GM19043 (cell line): ENCODE measurements around the gene YY1AP1.
"Not testable (repeated sequence)": the region's sequence is repeated elsewhere in the genome, so short reads cannot be mapped to it uniquely, and the experiment has no call there.

Experiments used
- ATAC-seq: cut with Tn5 transposase; IDR thresholded peaks from one replicate; pipeline ENCODE4 v1.9.1; 2021; ENCODE audit warnings: low read depth; ENCODE audit not compliant: unreplicated experiment

Gene YY1AP1

DNA sequence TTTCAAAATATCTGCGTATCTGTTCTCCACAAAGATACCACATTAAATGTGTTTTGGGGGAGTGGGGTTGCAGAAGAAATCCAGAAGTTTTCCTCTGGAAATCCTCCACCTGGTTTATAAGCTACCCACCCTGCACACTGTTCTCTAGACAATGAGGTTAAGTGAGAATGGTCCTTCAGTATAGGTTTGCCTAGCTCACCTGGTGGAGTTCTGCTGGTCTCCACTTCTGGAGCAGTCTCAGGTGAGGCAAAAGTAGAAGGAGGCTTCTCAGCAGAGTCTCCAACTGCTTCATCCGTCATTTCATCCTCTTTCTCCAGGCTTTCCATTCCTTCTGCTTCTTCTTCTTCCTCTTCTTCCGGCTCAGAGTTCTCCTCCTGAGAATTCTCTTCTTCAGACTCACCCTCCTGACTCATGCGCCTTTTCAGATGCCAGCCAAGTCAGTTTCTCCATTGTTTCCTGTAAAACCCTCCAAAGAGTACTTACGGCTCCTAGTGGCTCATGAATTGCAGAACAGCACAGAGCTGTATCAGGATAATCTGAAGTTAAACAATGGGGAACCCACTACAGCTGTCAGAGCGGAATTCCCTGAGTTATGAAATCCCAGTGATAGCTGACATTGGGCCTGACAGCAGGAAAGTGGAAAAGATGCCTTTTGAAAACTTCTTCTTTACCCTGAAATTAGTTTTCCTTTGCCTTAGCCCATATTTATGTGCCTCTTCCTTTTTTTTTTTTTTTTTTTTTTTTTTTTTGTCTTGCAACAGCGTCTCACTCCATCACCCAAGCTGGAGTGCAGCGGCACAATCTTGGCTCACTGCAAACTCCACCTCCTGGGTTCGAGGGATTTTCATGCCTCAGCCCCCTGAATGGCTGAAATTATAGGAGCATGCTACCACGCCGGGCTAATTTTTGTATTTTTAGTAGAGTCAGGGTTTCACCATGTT, 40.1 kb downstream of the YY1AP1 start:
- ATAC-seq: no peak

DNA sequence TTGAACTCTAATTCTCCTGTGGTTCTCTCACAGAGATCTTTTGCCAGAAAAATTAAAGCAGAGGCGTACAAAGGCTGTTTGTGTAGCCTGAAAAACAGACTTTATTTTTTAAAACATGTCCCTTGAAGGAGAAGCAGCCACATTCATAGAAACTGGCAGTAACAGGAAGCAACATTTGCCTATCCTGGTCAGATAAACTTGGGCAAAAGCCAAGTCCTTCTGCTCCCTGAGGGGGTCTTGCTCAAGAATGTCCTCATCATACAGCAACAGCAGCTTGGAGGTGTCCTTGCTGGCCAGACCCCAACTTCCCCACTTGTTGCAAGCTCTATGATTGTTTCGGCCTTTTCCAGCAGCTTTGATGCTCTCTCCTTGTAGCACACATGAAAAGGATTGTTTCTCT, 42.3 kb downstream of the YY1AP1 start:
- no peak for ATAC-seq

DNA sequence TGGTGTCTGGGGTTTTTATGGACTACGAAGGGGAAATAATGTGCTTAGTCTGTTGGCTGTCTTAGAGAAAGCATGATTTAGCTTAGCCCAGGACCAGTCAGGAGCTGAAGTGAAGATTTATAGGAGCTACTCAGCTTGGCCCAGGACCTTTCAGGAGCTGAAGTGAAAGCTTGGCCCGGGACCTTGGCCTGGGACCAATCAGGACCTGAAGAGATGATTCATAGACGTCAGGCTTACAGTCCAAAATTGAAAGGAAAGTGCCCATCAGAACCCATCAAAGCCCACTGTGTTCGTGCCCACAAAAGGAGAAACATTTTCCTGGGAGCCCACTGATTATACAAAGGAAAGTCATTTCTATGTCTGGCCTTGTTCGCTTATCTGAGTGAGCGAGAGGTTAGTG, 42.9 kb downstream of the YY1AP1 start:
- ATAC-seq: no peak

DNA sequence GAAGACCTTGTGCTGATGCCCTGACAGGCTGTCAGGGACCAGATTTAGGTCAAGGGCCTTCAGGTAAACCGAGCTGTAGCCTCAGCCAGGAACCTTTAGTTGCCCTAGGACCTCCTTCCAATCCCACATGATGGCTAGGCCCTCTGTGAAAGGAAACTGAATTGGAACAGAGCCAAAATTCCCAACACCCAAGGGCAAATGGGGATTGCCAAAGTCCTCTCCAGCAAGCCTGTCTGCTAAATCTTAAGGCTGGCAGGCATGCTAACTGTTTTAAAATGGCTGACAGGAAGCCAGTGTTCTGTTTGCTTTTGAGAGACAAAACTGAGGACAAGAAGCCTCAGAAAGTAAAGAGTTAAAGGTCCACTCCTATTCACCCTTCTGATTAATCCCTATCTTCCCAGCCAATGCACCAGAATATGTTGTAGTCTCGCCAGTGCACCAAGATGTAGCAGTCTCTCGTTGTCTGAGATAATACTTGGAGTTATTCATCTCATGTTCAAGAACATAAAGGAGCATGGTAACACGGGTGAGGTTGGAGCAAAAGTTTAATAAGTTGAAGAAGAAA, 43.5 kb downstream of the YY1AP1 start:
- ATAC-seq: no peak

DNA sequence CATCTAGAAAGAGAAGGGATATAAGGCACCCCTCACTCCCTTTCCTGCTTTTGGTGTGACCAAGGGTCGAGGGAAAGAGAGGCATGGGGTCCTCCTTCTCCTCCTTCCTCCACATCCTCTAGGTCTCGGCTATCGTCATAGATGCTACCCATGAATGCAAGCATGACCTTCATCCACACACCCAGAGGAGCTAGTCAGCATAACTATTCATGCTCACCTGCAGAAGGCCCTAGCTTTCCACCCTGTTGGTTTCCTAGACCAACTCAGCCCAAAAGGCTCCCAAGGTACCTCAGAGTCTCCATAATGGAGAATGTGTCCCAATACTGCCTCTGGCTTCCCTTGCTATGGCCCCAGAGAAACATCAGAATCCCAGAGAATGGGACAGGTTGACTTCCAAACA, 45.3 kb downstream of the YY1AP1 start:
- ATAC-seq: no peak

DNA sequence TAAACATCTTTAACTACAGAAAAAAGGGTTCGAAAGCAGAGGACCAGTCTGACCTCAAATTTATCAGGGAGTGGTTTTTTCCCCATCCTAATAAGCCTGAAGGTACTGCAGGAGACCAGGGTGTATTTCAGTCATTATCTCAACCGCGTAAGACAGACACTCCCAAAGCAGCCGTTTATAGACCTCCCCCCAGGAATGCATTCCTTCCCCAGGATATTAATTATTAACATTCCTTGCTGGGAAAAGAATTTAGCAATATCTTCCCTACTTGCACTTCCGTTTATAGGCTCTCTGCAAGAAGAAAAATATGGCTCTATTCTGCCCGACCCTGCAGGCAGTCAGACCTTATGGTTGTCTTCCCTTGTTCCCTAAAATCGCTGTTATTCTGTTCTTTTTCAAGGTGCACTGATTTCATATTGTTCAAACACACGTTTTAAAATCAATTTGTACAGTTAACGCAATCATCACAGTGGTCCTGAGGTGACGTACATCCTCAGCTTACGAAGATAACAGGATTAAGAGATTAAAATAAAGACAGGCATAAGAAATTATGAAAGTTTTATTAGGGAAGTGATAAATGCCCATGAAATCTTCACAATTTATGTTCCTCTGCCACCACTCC, 45.9 kb downstream of the YY1AP1 start:
- ATAC-seq: not testable (repeated sequence)

DNA sequence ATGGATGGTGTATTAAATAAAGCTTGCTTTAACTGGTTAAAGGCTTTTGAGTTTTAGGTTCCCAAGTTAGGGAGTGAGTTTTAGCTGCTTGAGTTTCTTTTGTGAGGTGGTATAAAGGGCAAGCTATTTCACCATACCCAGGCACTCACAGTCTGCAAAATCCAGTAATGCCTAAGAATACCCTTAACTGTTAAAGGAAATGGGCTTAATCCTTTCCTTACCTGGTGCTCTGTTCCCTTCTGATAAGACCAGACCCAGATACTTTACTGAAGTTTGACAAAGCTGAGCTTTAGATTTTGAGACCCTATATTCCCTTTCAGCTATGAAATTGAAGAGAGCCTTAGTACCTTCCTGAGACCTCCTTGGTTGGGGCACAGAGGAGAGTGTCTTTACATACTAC, 48.2 kb downstream of the YY1AP1 start:
- no peak for ATAC-seq

DNA sequence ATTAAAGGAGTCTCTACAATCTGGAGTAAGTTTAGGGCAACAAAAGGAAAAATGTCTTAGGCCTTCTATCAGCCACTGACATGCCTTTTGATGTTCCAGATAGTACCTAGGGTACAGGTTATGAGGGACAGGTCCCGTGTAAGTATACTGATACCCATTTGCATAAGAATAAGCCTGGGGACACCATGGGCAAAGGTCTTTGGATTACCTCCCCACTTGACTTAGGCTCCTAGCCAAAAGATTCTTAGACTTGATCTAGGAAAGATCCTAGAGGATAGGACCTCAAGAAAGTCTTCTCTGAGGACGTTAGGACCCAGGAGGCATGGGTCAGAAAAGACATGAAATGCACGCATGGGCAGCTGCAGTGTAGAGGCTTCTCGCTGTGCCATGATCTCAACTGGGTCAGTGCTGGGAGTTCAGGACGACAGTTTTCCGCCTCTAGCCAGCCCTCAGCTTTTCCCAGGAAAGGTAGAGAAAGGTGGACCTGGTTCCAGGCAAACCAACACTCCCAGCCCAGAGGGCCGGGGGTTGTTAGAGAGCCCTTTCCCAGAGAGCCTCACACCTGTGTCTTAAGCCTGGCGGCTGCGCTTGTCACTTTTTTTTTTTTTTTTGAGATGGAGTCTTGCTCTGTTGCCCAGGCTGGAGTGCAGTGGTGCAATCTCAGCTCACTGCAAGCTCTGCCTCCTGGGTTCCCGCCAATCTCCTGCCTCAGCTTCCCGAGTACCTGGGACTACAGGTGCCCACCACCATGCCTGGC, 52.0 kb downstream of the YY1AP1 start:
- ATAC-seq: no peak

DNA sequence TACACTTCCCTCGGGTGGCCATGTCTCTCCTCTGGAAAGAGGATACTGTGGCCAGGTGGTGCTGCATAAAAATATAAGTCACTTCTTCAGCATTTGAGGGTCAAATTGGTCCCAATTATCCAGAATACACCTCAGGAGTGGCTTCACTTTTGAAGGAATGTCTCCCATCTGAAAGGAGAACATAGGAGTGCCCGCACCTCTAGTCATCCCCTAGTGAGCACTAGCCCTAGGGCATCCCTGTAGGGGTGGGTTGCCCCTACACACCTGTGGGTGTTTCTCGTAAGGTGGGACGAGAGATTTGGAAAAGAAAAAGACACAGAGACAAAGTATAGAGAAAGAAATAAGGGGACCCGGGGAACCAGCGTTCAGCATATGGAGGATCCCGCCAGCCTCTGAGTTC, 62.1 kb downstream of the YY1AP1 start:
- not testable (repeated sequence) for ATAC-seq

DNA sequence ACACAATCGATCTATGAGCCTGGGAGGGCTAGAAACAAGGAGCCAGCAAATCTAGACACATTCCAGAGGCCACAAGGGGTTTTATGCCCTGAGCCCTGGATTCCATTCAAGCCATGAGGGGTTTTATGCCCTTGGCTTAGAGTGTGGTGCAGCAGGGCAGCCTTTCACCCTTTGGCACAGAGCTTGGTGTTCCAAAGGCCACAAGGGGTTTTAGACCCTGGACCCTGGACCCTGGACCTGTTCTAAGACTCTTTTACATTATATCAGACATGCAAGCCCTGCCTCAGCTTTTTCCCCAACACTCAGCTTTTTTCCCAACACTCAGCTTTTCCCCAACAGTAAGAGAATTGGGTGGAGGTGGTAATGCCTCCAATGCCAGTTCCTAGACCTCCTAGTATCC, 65.2 kb downstream of the YY1AP1 start:
- ATAC-seq: no peak

DNA sequence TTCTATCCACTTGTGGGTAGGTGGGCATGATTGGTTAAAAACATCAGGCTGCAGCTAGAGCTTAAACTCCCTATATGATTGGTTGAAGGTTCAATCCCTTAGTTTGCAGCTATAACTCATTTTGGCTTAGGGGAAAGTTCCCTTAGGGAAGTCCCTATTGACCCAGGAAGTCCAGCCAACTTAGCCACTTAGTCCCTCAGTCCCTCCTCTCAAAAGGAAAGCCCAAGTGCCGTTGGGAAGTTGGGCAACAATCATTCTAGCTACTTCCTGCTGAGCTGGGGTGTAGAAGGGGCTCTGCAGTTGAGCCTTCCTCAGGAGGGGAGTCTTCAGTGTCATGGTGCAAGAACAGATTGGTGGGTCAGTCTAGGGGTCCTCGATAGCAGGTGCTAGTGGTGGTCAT, 66.4 kb downstream of the YY1AP1 start:
- ATAC-seq: no peak

DNA sequence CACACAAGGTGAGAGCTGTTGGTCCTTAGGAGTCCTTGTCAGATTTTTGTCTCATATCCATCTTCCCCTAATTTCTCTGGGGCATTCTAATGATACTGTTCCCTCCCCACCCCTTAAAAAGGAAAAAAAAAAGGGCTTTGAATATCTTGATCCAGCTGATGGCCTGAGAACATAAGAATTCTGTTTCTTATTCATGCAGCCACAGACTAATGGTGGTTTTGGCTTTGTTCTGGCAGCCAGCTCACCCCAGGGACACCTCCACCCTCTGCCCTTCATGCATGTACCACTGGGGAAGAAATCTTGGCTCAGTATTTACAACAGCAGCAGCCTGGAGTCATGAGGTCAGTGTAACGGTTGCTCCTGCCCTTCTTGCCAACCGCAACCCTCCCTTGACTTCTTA, 75.3 kb downstream of the YY1AP1 start:
- not testable (repeated sequence) for ATAC-seq

DNA sequence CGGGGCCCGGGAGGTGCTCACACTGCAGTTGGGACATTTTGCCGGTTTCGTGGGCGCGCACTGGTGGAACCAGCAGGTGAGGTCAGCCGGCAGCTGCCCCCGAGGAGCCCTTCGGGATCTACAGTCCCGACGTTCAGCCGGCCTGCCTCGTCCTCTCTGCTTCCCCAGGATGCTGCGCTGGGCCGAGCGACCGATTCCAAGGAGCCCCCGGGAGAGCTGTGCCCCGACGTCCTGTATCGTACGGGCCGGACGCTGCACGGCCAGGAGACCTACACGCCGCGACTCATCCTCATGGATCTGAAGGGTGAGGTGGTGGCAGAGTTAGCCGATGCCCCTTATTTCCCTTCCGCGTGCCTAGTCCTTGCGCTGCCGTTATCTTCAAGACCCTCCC, 78.3 kb downstream of the YY1AP1 start:
- not testable (repeated sequence) for ATAC-seq

DNA sequence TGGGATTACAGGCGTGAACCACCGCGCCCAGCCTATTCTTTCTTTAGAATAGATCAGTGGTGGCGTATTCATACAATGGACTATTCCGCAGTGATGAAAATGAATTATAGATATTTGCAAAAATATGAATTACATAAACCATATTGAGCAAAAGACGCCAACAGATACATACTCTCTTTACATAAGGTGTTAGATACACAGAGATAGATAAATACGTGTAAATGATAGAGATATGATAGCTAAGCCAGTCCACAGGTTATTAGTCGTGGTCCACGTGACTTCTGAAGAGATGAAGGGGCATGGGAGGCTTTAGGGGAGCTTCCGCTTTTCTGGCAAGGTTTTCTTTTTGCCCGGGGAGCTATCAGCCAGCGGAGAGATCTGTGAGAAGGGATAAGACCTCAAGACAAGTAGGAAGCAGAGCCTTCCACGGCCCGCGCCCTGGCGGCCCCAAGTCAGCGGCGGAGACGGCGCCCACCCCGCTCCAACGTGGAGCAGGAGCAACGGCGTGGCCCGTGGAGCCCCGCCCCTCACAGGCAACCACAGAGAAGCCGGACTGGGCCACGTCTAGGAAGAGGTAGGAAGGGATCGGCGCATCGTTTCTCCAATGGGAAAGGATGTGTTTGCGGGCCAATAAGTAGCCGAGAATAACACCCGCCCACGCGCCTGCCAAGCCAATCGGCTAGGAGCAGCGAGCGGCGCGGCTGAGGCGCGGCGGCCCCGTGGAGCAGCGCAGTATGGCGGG, 78.9 kb downstream of the YY1AP1 start, which contains the start of gene MSTO1:
MSTO1 (plus strand) TSS at position 704 of the 742 bp plus-strand sequence; CDS start at position 735, 31 bp downstream.
- ATAC-seq: peak; percentile 88
